ENCODE data around the gene SHMT1.

- TF ChIP-seq, protein P1, sequence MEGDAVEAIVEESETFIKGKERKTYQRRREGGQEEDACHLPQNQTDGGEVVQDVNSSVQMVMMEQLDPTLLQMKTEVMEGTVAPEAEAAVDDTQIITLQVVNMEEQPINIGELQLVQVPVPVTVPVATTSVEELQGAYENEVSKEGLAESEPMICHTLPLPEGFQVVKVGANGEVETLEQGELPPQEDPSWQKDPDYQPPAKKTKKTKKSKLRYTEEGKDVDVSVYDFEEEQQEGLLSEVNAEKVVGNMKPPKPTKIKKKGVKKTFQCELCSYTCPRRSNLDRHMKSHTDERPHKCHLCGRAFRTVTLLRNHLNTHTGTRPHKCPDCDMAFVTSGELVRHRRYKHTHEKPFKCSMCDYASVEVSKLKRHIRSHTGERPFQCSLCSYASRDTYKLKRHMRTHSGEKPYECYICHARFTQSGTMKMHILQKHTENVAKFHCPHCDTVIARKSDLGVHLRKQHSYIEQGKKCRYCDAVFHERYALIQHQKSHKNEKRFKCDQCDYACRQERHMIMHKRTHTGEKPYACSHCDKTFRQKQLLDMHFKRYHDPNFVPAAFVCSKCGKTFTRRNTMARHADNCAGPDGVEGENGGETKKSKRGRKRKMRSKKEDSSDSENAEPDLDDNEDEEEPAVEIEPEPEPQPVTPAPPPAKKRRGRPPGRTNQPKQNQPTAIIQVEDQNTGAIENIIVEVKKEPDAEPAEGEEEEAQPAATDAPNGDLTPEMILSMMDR (IDR thresholded peaks at IDR 0.05; ENCODE audit: poor library complexity) = no peak
- TF ChIP-seq EZH2 (IDR thresholded peaks at IDR 0.05; ENCODE audit: borderline replicate concordance) = no peak
Measured at GRCh38 chr17:18381953-18382245, 18.5 kb upstream of the SHMT1 start.

Measured in hepatocyte (in vitro differentiated cells).